Esophagus muscularis mucosa (tissue), 4 donors: ENCODE results near the gene HECA. TPM values are rescaled to one million over a fixed set of nuclear protein-coding genes. Genes with fewer than 3 reads are reported as not detected.
A peak's percentile ranks its signal among the peaks of the same experiment; 100 is the strongest.
"Not testable (repeated sequence)": the region's sequence is repeated elsewhere in the genome, so short reads cannot be mapped to it uniquely, and the experiment has no call there.

Experiments used
- DNase-seq: peaks from one replicate; pipeline ENCODE4 v3.0.0-alpha.2; 2017; ENCODE audit errors: extremely low spot score
- H3K27ac ChIP-seq, 4 donors: fragments of 200-600 bp; sonication (generic); replicated peaks in 1 of 4; 1 replicate in 3 of 4; 2 replicates in 1 of 4; pipeline ENCODE4 v1.5.1; 2016 to 2019; ENCODE audit warnings: mild to moderate bottlenecking in 1 of 4
- H3K27me3 ChIP-seq, 4 donors: fragments of 200-600 bp; sonication (generic); one replicate each; pipeline versions ENCODE4 v1.5.1 to v1.6.0; 2016 to 2019
- H3K36me3 ChIP-seq, 4 donors: fragments of 200-600 bp; sonication (generic); one replicate each; pipeline ENCODE4 v1.5.1; 2016 to 2019
- H3K4me1 ChIP-seq, 4 donors: fragments of 200-600 bp; sonication (generic); one replicate each; pipeline ENCODE4 v1.5.1; 2016 to 2019
- H3K4me3 ChIP-seq, 4 donors: fragments of 200-600 bp; sonication (generic); 1 replicate in 2 of 4; 2 replicates in 2 of 4; pipeline ENCODE4 v1.5.1; 2016 to 2019; ENCODE audit warnings: mild to moderate bottlenecking in 4 of 4, moderate library complexity in 1 of 4
- H3K9me3 ChIP-seq, 4 donors: fragments of 200-600 bp; sonication (generic); 1 replicate in 3 of 4; 2 replicates in 1 of 4; pipeline ENCODE4 v1.5.1; 2016 to 2019
- EP300 ChIP-seq: sonication (generic); formaldehyde crosslinking; IDR thresholded peaks from one replicate; pipeline ENCODE4 v1.6.1; 2017; ENCODE audit warnings: antibody characterized with exemption
- POLR2A ChIP-seq: fragments of 450-650 bp; IDR thresholded peaks from one replicate; pipeline ENCODE4 v1.6.1; 2017; ENCODE audit warnings: antibody characterized with exemption, moderate library complexity, mild to moderate bottlenecking, low read depth
- POLR2AphosphoS5 ChIP-seq, 2 donors: sonication (generic); formaldehyde crosslinking; IDR thresholded peaks; one replicate each; pipeline ENCODE4 v1.6.1; 2017; ENCODE audit warnings: antibody characterized with exemption in 2 of 2
- WGBS: methylation state at CpG from one replicate; pipeline ENCODE4 v1.1.5; 2018; 5-methylcytosine and 5-hydroxymethylcytosine counted together
- intact Hi-C: fragments of 100-400 bp; cut with DNase I; formaldehyde crosslinking; loops from one replicate; pipeline ENCODE4 v1.15.1; 2023
- total RNA-seq, 4 donors: library from RNA; depleted of rRNA; stranded (reverse); fragments of >200 nt; gene quantifications; one replicate each; pipeline versions ENCODE4 v1.1.0 to v1.2.1, GENCODE V29; 2016
- TF ChIP-seq, protein P1 (sequence below), 3 experiments: fragments of 200-600 bp in 2 of 3; fragments of 450-650 bp in 1 of 3; sonication (generic) in 2 of 3; IDR thresholded peaks; one replicate each; pipeline ENCODE4 v1.5.1; 2017 to 2019; ENCODE audit warnings: antibody characterized with exemption in 3 of 3, mild to moderate bottlenecking in 2 of 3, moderate library complexity in 1 of 3

Gene HECA
- total RNA-seq, 4 donors from 2014 or later = 43.2 to 68.4 (median 52.4) TPM

DNA sequence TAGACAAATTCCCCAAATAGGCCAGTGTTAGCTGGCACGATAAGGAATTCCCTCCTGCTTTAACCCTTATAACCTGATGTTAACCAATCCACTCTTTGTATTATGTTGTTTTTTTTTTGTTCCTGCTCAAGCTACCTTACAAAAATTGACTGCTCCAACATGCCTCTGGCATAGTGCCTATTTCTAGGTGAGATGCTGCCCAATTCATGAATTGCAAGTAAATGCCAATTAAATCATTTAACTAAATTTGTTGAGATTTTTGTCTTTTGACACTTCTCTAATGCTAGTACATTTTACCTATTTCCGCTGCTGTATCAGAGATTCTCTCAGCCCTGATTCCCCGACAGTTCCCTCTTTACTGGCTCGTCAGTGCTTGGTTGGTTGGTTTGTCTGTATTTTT lies 66.5 kb downstream of the HECA start:
- Histone ChIP-seq H3K4me1 (no peaks in the 10 kb centered on the region), H3K4me3 (no peak overlapping the region), H3K27ac (no peak overlapping the region), H3K27me3 (no peaks in the 10 kb centered on the region), H3K36me3 (no peaks in the 10 kb centered on the region), H3K9me3 (peaks cover 0 to 14% (median 11%) of the 10 kb centered on the region in 4 donors)
- WGBS = 91% methylated on average over 4 of the region's 4 CpGs
- DNase-seq = no peak
- intact Hi-C loops = no loop called here
- TF ChIP-seq POLR2A = no peak
- TF ChIP-seq POLR2AphosphoS5 (IDR thresholded peaks at IDR 0.05) = no peak
- TF ChIP-seq EP300 = no peak
- TF ChIP-seq, protein P1, sequence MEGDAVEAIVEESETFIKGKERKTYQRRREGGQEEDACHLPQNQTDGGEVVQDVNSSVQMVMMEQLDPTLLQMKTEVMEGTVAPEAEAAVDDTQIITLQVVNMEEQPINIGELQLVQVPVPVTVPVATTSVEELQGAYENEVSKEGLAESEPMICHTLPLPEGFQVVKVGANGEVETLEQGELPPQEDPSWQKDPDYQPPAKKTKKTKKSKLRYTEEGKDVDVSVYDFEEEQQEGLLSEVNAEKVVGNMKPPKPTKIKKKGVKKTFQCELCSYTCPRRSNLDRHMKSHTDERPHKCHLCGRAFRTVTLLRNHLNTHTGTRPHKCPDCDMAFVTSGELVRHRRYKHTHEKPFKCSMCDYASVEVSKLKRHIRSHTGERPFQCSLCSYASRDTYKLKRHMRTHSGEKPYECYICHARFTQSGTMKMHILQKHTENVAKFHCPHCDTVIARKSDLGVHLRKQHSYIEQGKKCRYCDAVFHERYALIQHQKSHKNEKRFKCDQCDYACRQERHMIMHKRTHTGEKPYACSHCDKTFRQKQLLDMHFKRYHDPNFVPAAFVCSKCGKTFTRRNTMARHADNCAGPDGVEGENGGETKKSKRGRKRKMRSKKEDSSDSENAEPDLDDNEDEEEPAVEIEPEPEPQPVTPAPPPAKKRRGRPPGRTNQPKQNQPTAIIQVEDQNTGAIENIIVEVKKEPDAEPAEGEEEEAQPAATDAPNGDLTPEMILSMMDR (IDR thresholded peaks at IDR 0.05) = no peak

DNA sequence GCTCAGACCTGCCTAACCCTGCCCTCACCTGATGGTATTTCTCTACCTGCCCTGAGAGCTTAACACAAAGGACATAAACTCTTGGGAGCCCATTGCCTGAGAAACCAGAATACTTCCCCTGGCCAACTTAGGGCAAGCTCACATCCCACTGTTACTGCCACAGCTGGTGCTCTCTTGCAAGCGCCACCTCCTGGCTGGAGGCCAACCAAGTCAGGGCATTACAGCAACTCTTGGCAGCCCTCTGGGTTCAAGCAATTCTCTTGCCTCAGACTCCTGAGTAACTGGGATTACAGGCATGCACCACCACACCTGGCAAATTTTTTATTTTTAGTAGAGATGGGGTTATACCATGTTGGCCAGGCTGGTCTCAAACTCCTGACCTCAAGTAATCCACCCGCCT lies 70.1 kb downstream of the HECA start:
- no peaks in the 10 kb centered on the region for H3K36me3 ChIP-seq
- no peaks in the 10 kb centered on the region for H3K27me3 ChIP-seq
- H3K27ac ChIP-seq = no peak overlapping the region
- H3K4me1 ChIP-seq = no peaks in the 10 kb centered on the region
- peaks cover 0 to 24% (median 18%) of the 10 kb centered on the region in 4 donors for H3K9me3 ChIP-seq
- intact Hi-C loops = no loop called here
- WGBS = 98% methylated on average over 2 of the region's 2 CpGs
- H3K4me3 ChIP-seq = no peak overlapping the region
- DNase-seq = no peak
- TF ChIP-seq, protein P1 (IDR thresholded peaks at IDR 0.05) = no peak

DNA sequence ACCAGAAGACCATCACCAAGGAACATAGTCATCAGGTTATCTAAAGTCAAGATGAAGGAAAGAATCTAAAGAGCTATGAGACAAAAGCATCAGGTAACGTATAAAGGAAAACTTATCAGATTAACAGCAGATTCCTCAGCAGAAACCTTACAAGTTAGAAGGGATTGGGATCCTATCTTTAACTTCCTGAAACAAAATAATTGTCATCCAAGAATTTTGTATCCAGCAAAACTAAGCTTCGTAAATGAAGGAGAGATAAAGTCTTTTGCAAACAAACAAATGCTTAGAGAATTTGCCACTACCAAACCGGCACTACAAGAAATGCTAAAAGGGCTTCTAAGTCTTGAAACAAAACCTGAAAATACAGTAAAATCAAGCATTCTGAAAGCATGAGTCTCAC lies 71.0 kb downstream of the HECA start:
- intact Hi-C loops = no loop called here
- Histone ChIP-seq H3K9me3 (peaks cover 0 to 28% (median 23%) of the 10 kb centered on the region in 4 donors), H3K36me3 (no peaks in the 10 kb centered on the region), H3K4me1 (no peaks in the 10 kb centered on the region), H3K27me3 (no peaks in the 10 kb centered on the region), H3K4me3 (no peak overlapping the region), H3K27ac (no peak overlapping the region)
- 94% methylated on average over 3 of the region's 3 CpGs for WGBS
- DNase-seq = no peak
- TF ChIP-seq POLR2AphosphoS5 (IDR thresholded peaks at IDR 0.05) (no peak), EP300 (no peak)
- TF ChIP-seq, protein P1 (IDR thresholded peaks at IDR 0.05) = no peak

DNA sequence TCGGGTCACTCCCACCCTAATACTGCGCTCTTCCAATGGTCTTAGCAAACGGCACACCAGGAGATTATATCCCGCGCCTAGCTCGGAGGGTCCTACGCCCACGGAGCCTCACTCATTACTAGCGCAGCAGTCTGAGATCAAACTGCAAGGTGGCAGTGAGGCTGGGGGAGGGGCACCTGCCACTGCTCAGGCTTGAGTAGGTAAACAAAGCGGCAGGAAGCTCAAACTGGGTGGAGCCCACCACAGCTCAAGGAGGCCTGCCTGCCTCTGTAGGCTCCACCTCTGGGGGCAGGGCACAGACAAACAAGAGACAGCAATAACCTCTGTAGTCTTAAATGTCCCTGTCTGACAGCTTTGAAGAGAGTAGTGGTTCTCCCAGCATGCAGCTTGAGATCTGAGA lies 75.9 kb downstream of the HECA start:
- peaks cover 0 to 27% (median 18%) of the 10 kb centered on the region in 4 donors for H3K9me3 ChIP-seq
- H3K4me1 ChIP-seq, intact Hi-C loops, H3K27me3 ChIP-seq, H3K27ac ChIP-seq, DNase-seq, H3K4me3 ChIP-seq, H3K36me3 ChIP-seq: not testable (repeated sequence)
- 93% methylated on average over 3 of the region's 10 CpGs for WGBS

DNA sequence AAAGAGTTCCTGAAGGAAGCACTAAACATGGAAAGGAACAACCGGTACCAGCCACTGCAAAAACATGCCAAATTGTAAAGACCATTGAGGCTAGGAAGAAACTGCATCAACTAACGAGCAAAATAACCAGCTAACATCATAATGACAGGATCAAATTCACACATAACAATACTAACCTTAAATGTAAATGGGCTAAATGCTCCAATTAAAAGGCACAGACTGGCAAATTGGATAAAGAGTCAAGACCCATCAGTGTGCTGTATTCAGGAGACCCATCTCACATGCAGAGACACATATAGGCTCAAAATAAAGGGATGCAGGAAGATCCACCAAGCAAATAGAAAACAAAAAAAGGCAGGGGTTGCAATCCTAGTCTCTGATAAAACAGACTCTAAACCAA lies 77.6 kb downstream of the HECA start:
- H3K4me3 ChIP-seq, intact Hi-C loops, H3K27ac ChIP-seq, H3K36me3 ChIP-seq, DNase-seq, H3K27me3 ChIP-seq, H3K4me1 ChIP-seq: not testable (repeated sequence)
- WGBS = 90% methylated on average over 2 of the region's 2 CpGs
- peaks cover 0 to 19% (median 9%) of the 10 kb centered on the region in 4 donors for H3K9me3 ChIP-seq

DNA sequence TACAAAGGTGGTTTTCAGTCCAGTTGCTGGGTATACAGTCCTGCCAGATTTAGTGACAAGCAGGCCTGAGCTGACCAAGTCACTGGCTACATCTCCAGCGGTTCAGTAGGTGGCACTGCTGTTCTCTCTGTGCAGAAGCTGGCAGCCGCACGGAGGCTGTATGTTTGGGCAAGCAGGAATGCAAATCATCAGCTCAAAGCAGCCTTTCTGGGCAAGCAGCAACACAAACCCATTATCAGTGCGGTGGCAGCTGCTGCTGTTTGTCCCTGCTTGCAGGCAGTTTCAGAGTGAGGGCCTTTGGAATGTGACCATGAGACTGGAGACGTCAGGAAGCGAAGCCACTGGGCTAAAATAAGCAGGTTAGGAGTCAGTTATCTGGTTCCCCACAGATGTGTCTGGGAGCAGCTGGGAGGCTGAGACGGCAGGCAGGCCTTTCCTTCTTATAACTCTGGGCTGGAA lies 84.4 kb downstream of the HECA start:
- intact Hi-C loops = no loop called here

More for the DNA sequence above, 84.4 kb downstream of the HECA start:
- no peak overlapping the region for H3K4me3 ChIP-seq
- H3K4me1 ChIP-seq = peaks cover 0 to 10% (median 8%) of the 10 kb centered on the region in 4 donors
- TF ChIP-seq POLR2AphosphoS5 (IDR thresholded peaks at IDR 0.05) = peak; percentile 27 to 69
- TF ChIP-seq EP300 = no peak
- TF ChIP-seq, protein P1 (IDR thresholded peaks at IDR 0.05) = peak; percentile 79 to 85 (median 82)
- no peak for TF ChIP-seq POLR2A
- no peaks in the 10 kb centered on the region for H3K27me3 ChIP-seq
- DNase-seq = peak; percentile 93
- H3K36me3 ChIP-seq = no peaks in the 10 kb centered on the region
- peak overlapping the region in 2 of 4 donors; percentile 11 to 30 for H3K27ac ChIP-seq
- H3K9me3 ChIP-seq = no peaks in the 10 kb centered on the region
- WGBS = 1% methylated on average over 7 of the region's 7 CpGs
